ENCODE measurements around the gene CPLX1.
"Not testable (repeated sequence)": the region's sequence is repeated elsewhere in the genome, so short reads cannot be mapped to it uniquely, and the experiment has no call there.

The CPLX1 gene

DNA sequence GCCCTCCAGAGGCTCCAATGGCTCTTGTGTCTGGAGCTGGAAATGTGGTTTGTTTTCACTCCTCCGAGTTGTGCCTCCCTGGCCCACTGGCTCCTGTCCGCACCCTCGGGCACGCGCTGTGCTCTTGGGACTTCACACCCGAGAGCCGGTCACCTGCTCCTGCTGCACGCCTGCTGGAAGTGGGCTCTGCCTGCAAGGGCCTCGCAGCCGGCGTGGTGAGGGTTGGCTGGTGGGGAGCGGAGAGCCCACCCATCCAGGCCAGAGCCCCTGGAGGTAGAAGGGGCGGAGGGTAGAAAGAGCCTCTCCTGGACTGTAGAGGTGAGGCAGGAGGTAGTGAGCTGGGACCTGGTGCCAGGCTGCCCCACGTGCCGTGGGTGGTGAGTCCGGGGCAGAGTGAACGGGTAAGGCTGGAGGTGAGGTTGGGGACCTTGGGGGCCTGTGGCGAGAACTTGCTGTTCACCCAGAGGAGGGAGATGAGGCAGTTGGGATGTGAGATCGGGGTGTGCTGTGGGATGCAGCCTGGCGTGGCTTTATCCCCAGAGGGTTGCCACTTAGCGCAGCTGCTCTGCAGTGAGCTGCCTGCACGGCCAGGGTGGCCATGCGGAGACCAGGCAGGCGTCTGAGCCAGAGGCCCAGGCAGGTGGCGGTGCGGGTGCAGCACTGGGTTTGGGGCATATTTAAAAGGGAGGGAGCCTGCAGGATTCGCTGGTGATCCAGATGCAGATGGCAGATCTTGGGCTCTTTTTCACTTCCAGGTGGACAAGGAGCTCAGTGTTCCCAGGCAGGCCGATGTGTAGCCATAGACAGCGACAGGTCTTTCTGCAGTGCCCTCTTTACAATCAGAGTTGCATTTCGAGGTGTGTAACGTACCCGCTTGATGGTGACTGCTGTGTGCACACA, 71.5 kb downstream of the CPLX1 start:
- Histone ChIP-seq H3K9ac (ENCODE audit: low read depth, low read length, poor library complexity, severe bottlenecking) (no peak overlapping the region), H2AFZ (ENCODE audit: low read length) (no peak overlapping the region), H3K27me3 (ENCODE audit: insufficient read depth, low read length, poor library complexity, severe bottlenecking) (no peaks in the 10 kb centered on the region), H3K9me2 (replicated peaks; ENCODE audit: low read depth, low read length) (no peaks in the 10 kb centered on the region), H3K79me2 (ENCODE audit: insufficient read depth, low read length) (peaks cover 10% of the 10 kb centered on the region; the same call in 1 of the 2 replicates), H4K20me1 (ENCODE audit: insufficient read depth, low read length, poor library complexity, severe bottlenecking) (peaks cover 4% of the 10 kb centered on the region), H3K36me3 (ENCODE audit: insufficient read depth, low read length) (peaks cover 38% of the 10 kb centered on the region; the same call in 1 of the 2 replicates), H3K9me3 (ENCODE audit: insufficient read depth, low read depth, low read length) (no peaks in the 10 kb centered on the region), H3K4me2 (ENCODE audit: low read depth, low read length, poor library complexity, severe bottlenecking) (no peak overlapping the region), H3F3A (ENCODE audit: low read depth) (no peaks in the 10 kb centered on the region; the same call in 1 of the 2 replicates), H3K4me3 (ENCODE audit: low read length, poor library complexity, severe bottlenecking) (no peak overlapping the region), H3K4me1 (ENCODE audit: insufficient read depth, low read length, poor library complexity, severe bottlenecking) (no peaks in the 10 kb centered on the region)
- TF ChIP-seq EZH2phosphoT487 (IDR thresholded peaks at IDR 0.05; ENCODE audit: borderline replicate concordance), result no peak
- TF ChIP-seq, protein P1, sequence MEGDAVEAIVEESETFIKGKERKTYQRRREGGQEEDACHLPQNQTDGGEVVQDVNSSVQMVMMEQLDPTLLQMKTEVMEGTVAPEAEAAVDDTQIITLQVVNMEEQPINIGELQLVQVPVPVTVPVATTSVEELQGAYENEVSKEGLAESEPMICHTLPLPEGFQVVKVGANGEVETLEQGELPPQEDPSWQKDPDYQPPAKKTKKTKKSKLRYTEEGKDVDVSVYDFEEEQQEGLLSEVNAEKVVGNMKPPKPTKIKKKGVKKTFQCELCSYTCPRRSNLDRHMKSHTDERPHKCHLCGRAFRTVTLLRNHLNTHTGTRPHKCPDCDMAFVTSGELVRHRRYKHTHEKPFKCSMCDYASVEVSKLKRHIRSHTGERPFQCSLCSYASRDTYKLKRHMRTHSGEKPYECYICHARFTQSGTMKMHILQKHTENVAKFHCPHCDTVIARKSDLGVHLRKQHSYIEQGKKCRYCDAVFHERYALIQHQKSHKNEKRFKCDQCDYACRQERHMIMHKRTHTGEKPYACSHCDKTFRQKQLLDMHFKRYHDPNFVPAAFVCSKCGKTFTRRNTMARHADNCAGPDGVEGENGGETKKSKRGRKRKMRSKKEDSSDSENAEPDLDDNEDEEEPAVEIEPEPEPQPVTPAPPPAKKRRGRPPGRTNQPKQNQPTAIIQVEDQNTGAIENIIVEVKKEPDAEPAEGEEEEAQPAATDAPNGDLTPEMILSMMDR (conservative IDR thresholded peaks at IDR 0.05; ENCODE audit: low read length), result no peak

DNA sequence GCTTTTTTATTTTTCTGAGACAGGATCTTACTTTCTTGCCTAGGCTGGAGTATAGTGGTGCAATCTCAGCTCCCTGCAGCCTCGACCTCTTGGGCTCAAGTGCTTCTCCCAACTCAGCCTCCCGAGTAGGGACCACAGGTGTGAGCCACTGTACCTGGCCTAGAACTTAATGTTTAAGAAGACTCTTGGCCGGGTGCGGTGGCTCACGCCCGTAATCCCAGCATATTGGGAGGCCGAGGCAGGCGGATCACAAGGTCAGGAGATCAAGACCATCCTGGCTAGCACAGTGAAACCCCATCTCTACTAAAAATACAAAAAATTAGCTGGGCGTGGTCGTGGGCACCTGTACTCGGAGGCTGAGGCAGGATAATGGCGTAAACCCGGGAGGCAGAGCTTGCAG, 72.7 kb downstream of the CPLX1 start:
- H3K4me2 ChIP-seq (ENCODE audit: low read depth, low read length, poor library complexity, severe bottlenecking); H3K9me3 ChIP-seq (ENCODE audit: insufficient read depth, low read depth, low read length); H2AFZ ChIP-seq (ENCODE audit: low read length); H3K4me3 ChIP-seq (ENCODE audit: low read length, poor library complexity, severe bottlenecking); H3K79me2 ChIP-seq (ENCODE audit: insufficient read depth, low read length); H3F3A ChIP-seq (ENCODE audit: low read depth); H3K27me3 ChIP-seq (ENCODE audit: insufficient read depth, low read length, poor library complexity, severe bottlenecking); H3K9me2 ChIP-seq (replicated peaks; ENCODE audit: low read depth, low read length); H3K4me1 ChIP-seq (ENCODE audit: insufficient read depth, low read length, poor library complexity, severe bottlenecking); H3K9ac ChIP-seq (ENCODE audit: low read depth, low read length, poor library complexity, severe bottlenecking); H4K20me1 ChIP-seq (ENCODE audit: insufficient read depth, low read length, poor library complexity, severe bottlenecking): not testable (repeated sequence)
- H3K36me3 ChIP-seq (ENCODE audit: insufficient read depth, low read length), result peaks cover 38% of the 10 kb centered on the region; the same call in 1 of the 2 replicates

DNA sequence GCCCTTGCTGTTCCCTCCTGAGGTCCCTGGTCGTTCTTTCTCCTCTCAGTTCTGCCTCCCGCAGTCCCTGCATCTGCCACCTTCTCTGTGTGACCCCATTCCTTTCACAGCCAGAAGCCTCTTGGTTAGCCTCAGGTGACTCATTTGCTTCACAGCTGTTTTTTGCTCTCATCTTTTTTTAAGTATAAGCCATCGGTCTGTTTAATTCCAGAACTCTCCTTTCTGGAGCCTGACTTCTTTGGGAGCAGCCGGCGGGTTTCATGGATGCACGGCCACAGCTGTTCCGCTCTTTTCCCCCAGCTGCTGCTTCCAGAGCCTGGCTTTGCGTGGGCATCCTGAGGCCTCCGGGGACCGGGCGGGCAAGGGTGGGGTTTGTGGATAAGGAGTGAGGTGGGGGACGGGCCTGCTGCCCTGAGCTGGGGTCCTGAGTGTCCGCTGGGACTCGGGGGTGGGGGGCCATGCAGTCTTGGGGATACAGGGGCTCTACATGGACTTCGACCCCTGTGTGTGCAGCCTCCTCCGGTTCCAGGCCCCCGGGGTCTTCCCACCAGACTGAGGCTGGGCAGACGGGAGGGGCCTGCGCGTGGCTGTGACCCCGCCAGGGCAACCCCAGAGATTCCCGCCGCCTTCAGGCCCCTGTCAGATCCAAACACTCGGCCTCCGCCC, 73.6 kb downstream of the CPLX1 start:
- peaks cover 38% of the 10 kb centered on the region; the same call in 1 of the 2 replicates for H3K36me3 ChIP-seq (ENCODE audit: insufficient read depth, low read length)

More for the DNA sequence above, 73.6 kb downstream of the CPLX1 start:
- Histone ChIP-seq H3K9me3 (ENCODE audit: insufficient read depth, low read depth, low read length) (no peaks in the 10 kb centered on the region), H3K4me2 (ENCODE audit: low read depth, low read length, poor library complexity, severe bottlenecking) (no peak overlapping the region), H3K27me3 (ENCODE audit: insufficient read depth, low read length, poor library complexity, severe bottlenecking) (no peaks in the 10 kb centered on the region), H3K9ac (ENCODE audit: low read depth, low read length, poor library complexity, severe bottlenecking) (no peak overlapping the region), H3K9me2 (replicated peaks; ENCODE audit: low read depth, low read length) (no peaks in the 10 kb centered on the region), H2AFZ (ENCODE audit: low read length) (no peak overlapping the region), H4K20me1 (ENCODE audit: insufficient read depth, low read length, poor library complexity, severe bottlenecking) (peaks cover 8% of the 10 kb centered on the region), H3F3A (ENCODE audit: low read depth) (no peaks in the 10 kb centered on the region; the same call in 1 of the 2 replicates), H3K4me1 (ENCODE audit: insufficient read depth, low read length, poor library complexity, severe bottlenecking) (no peaks in the 10 kb centered on the region), H3K79me2 (ENCODE audit: insufficient read depth, low read length) (peaks cover 10% of the 10 kb centered on the region; the same call in 1 of the 2 replicates), H3K4me3 (ENCODE audit: low read length, poor library complexity, severe bottlenecking) (no peak overlapping the region)
- TF ChIP-seq, protein P1 (conservative IDR thresholded peaks at IDR 0.05; ENCODE audit: low read length), result no peak
- TF ChIP-seq EZH2phosphoT487 (IDR thresholded peaks at IDR 0.05; ENCODE audit: borderline replicate concordance), result no peak
